Naive B cell (primary cell): ENCODE data around the gene GRM8. TPM values are rescaled to one million over a fixed set of nuclear protein-coding genes. Genes with fewer than 3 reads are reported as not detected.
A peak's percentile ranks its signal among the peaks of the same experiment; 100 is the strongest.

Experiments used
- ATAC-seq, 2 donors: fragments of 150-1000 bp; cut with Tn5 transposase; 2 replicates each; pipeline ENCODE4 v1.10.0; 2021; ENCODE audit warnings: low read depth in 2 of 2, mild to moderate bottlenecking in 2 of 2, moderate library complexity in 2 of 2
- DNase-seq: peaks from one replicate; pipeline ENCODE4 v3.0.0; 2022
- H3K27ac Mint-ChIP-seq, 6 donors: one replicate each; pipeline ENCODE4 v1.8.0; 2020 to 2022; ENCODE audit warnings: mild to moderate bottlenecking in 6 of 6, mixed read lengths in 6 of 6, moderate library complexity in 5 of 6, inconsistent platforms in 2 of 6
- H3K27me3 Mint-ChIP-seq, 3 donors: one replicate each; pipeline ENCODE4 v1.8.0; 2021 to 2022; ENCODE audit warnings: mixed read lengths in 3 of 3, mild to moderate bottlenecking in 1 of 3
- H3K36me3 Mint-ChIP-seq, 2 donors: one replicate each; pipeline ENCODE4 v1.8.0; 2020 to 2022; ENCODE audit warnings: mixed read lengths in 2 of 2, inconsistent platforms in 1 of 2, mild to moderate bottlenecking in 1 of 2
- H3K4me1 Mint-ChIP-seq, 3 donors: one replicate each; pipeline ENCODE4 v1.8.0; 2020 to 2022; ENCODE audit warnings: mixed read lengths in 3 of 3, inconsistent platforms in 1 of 3, mild to moderate bottlenecking in 1 of 3, moderate library complexity in 1 of 3
- H3K4me3 Mint-ChIP-seq, 8 donors: one replicate each; pipeline ENCODE4 v1.8.0; 2020 to 2022; ENCODE audit warnings: mild to moderate bottlenecking in 8 of 8, mixed read lengths in 8 of 8, moderate library complexity in 8 of 8, inconsistent platforms in 2 of 8
- H3K9me3 Mint-ChIP-seq, 7 donors: one replicate each; pipeline ENCODE4 v1.8.0; 2020 to 2022; ENCODE audit warnings: mixed read lengths in 7 of 7, mild to moderate bottlenecking in 5 of 7, inconsistent platforms in 2 of 7, moderate library complexity in 1 of 7
- polyA plus RNA-seq, 6 donors: library from polyadenylated mRNA; unstranded; fragments of 300-500 nt; fragmentation: Illumina TruSeq; gene quantifications; one replicate each; pipeline ENCODE4 v1.2.3, GENCODE V29; 2021; ENCODE audit warnings: low read depth in 6 of 6

The GRM8 gene
- polyA plus RNA-seq, 6 donors from 2014 or later = not detected

GRCh38 chr7:126637538-126637937, 615.2 kb downstream of the GRM8 start:
- DNase-seq = no peak
- Mint-ChIP-seq H3K9me3 (peaks cover 0 to 5% (median 2%) of the 10 kb centered on the region in 7 donors), H3K4me3 (no peak overlapping the region), H3K36me3 (no peaks in the 10 kb centered on the region), H3K4me1 (no peaks in the 10 kb centered on the region), H3K27me3 (no peaks in the 10 kb centered on the region), H3K27ac (no peak overlapping the region)
- no peak for ATAC-seq

GRCh38 chr7:126635545-126635944, 617.2 kb downstream of the GRM8 start:
- H3K4me3 Mint-ChIP-seq = no peak overlapping the region
- no peak for DNase-seq
- ATAC-seq = no peak
- H3K4me1 Mint-ChIP-seq = no peaks in the 10 kb centered on the region
- H3K27me3 Mint-ChIP-seq = no peaks in the 10 kb centered on the region
- no peaks in the 10 kb centered on the region for H3K36me3 Mint-ChIP-seq
- H3K27ac Mint-ChIP-seq = no peak overlapping the region
- H3K9me3 Mint-ChIP-seq = peaks cover 0 to 11% (median 4%) of the 10 kb centered on the region in 7 donors

- Mint-ChIP-seq H3K36me3 (no peaks in the 10 kb centered on the region), H3K27me3 (no peaks in the 10 kb centered on the region), H3K4me1 (no peaks in the 10 kb centered on the region), H3K4me3 (peak overlapping the region in 1 of 8 donors; percentile 20), H3K27ac (no peak overlapping the region), H3K9me3 (peaks cover 0 to 8% (median 0%) of the 10 kb centered on the region in 7 donors)
- ATAC-seq (no peak), DNase-seq (no peak)
Measured at GRCh38 chr7:126608339-126608776, 644.4 kb downstream of the GRM8 start.

GRCh38 chr7:126606331-126606730, 646.4 kb downstream of the GRM8 start:
- DNase-seq = no peak
- H3K4me3 Mint-ChIP-seq = no peak overlapping the region
- no peak overlapping the region for H3K27ac Mint-ChIP-seq
- H3K4me1 Mint-ChIP-seq = no peaks in the 10 kb centered on the region
- H3K9me3 Mint-ChIP-seq = peaks cover 0 to 4% (median 0%) of the 10 kb centered on the region in 7 donors
- H3K27me3 Mint-ChIP-seq = no peaks in the 10 kb centered on the region
- H3K36me3 Mint-ChIP-seq = no peaks in the 10 kb centered on the region
- no peak for ATAC-seq

- Mint-ChIP-seq H3K4me3 (no peak overlapping the region), H3K4me1 (no peaks in the 10 kb centered on the region), H3K27me3 (no peaks in the 10 kb centered on the region), H3K9me3 (no peaks in the 10 kb centered on the region), H3K36me3 (no peaks in the 10 kb centered on the region), H3K27ac (no peak overlapping the region)
- ATAC-seq (no peak), DNase-seq (no peak)
Measured at GRCh38 chr7:126605553-126605952, 647.2 kb downstream of the GRM8 start.

- Mint-ChIP-seq H3K27me3 (no peaks in the 10 kb centered on the region), H3K4me3 (no peak overlapping the region), H3K36me3 (no peaks in the 10 kb centered on the region), H3K27ac (no peak overlapping the region), H3K4me1 (no peaks in the 10 kb centered on the region), H3K9me3 (no peaks in the 10 kb centered on the region)
- ATAC-seq (no peak), DNase-seq (no peak)
Measured at GRCh38 chr7:126605056-126605455, 647.7 kb downstream of the GRM8 start.

- Mint-ChIP-seq H3K27me3 (no peaks in the 10 kb centered on the region), H3K27ac (no peak overlapping the region)
Measured at GRCh38 chr7:126589068-126589684, 663.6 kb downstream of the GRM8 start.

GRCh38 chr7:126578338-126578737, 674.4 kb downstream of the GRM8 start:
- H3K4me3 Mint-ChIP-seq = no peak overlapping the region
- ATAC-seq = no peak

More at GRCh38 chr7:126589068-126589684, 663.6 kb downstream of the GRM8 start:
- ATAC-seq (no peak), DNase-seq (no peak)
- H3K4me1 Mint-ChIP-seq = no peaks in the 10 kb centered on the region
- peaks cover 0 to 27% (median 12%) of the 10 kb centered on the region in 7 donors for H3K9me3 Mint-ChIP-seq
- no peaks in the 10 kb centered on the region for H3K36me3 Mint-ChIP-seq
- H3K4me3 Mint-ChIP-seq = no peak overlapping the region

GRCh38 chr7:126574276-126575250, 678.2 kb downstream of the GRM8 start:
- ATAC-seq (no peak), DNase-seq (no peak)
- peak overlapping the region in 1 of 6 donors; percentile 36 for H3K27ac Mint-ChIP-seq
- H3K4me1 Mint-ChIP-seq = no peaks in the 10 kb centered on the region
- peak overlapping the region in 1 of 8 donors; percentile 22 for H3K4me3 Mint-ChIP-seq
- no peaks in the 10 kb centered on the region for H3K27me3 Mint-ChIP-seq
- H3K9me3 Mint-ChIP-seq = peaks cover 0 to 18% (median 4%) of the 10 kb centered on the region in 7 donors
- no peaks in the 10 kb centered on the region for H3K36me3 Mint-ChIP-seq

More at GRCh38 chr7:126578338-126578737, 674.4 kb downstream of the GRM8 start:
- Mint-ChIP-seq H3K36me3 (no peaks in the 10 kb centered on the region), H3K4me1 (no peaks in the 10 kb centered on the region), H3K27ac (no peak overlapping the region), H3K27me3 (no peaks in the 10 kb centered on the region), H3K9me3 (peaks cover 4 to 10% (median 4%) of the 10 kb centered on the region in 7 donors)
- DNase-seq = no peak

GRCh38 chr7:126570845-126571244, 681.9 kb downstream of the GRM8 start:
- Mint-ChIP-seq H3K27ac (no peak overlapping the region), H3K4me3 (no peak overlapping the region), H3K9me3 (peaks cover 0 to 9% (median 2%) of the 10 kb centered on the region in 7 donors), H3K27me3 (no peaks in the 10 kb centered on the region), H3K36me3 (no peaks in the 10 kb centered on the region), H3K4me1 (no peaks in the 10 kb centered on the region)
- ATAC-seq = no peak
- no peak for DNase-seq

- Mint-ChIP-seq H3K4me3 (no peak overlapping the region), H3K27me3 (no peaks in the 10 kb centered on the region), H3K27ac (no peak overlapping the region), H3K36me3 (no peaks in the 10 kb centered on the region), H3K9me3 (peaks cover 0 to 9% (median 3%) of the 10 kb centered on the region in 7 donors), H3K4me1 (no peaks in the 10 kb centered on the region)
- DNase-seq (no peak), ATAC-seq (no peak)
Measured at GRCh38 chr7:126569402-126569801, 683.3 kb downstream of the GRM8 start.

- Mint-ChIP-seq H3K36me3 (no peaks in the 10 kb centered on the region), H3K27me3 (no peaks in the 10 kb centered on the region), H3K4me3 (no peak overlapping the region), H3K27ac (no peak overlapping the region), H3K9me3 (peaks cover 0 to 6% (median 0%) of the 10 kb centered on the region in 7 donors), H3K4me1 (no peaks in the 10 kb centered on the region)
- DNase-seq (no peak), ATAC-seq (no peak)
Measured at GRCh38 chr7:126557271-126557670, 695.5 kb downstream of the GRM8 start.

GRCh38 chr7:126541406-126541805, 711.3 kb downstream of the GRM8 start:
- Mint-ChIP-seq H3K4me1 (no peaks in the 10 kb centered on the region), H3K9me3 (peaks cover 0 to 10% (median 4%) of the 10 kb centered on the region in 7 donors), H3K27me3 (no peaks in the 10 kb centered on the region), H3K4me3 (no peak overlapping the region), H3K27ac (no peak overlapping the region), H3K36me3 (no peaks in the 10 kb centered on the region)
- ATAC-seq = no peak
- no peak for DNase-seq

- H3K9me3 Mint-ChIP-seq = peaks cover 0 to 8% (median 2%) of the 10 kb centered on the region in 7 donors
- DNase-seq (no peak), ATAC-seq (no peak)
- H3K4me1 Mint-ChIP-seq = no peaks in the 10 kb centered on the region
- H3K36me3 Mint-ChIP-seq = no peaks in the 10 kb centered on the region
- H3K4me3 Mint-ChIP-seq = no peak overlapping the region
- no peaks in the 10 kb centered on the region for H3K27me3 Mint-ChIP-seq
- H3K27ac Mint-ChIP-seq = no peak overlapping the region
Measured at GRCh38 chr7:126535176-126535575, 717.6 kb downstream of the GRM8 start.
